Amniotic epithelial cell (primary cell): ENCODE data around the gene NUAK2.

Source experiments
- DNase-seq: peaks from one replicate; pipeline ENCODE4 v3.0.0-alpha.2; 2010; ENCODE audit warnings: low read depth

The NUAK2 gene

GRCh38 chr1:205346956-205347574 is 25.5 kb upstream of the NUAK2 start:
- DNase-seq, result peak; percentile 23

GRCh38 chr1:205345761-205346160 is 24.2 kb upstream of the NUAK2 start:
- DNase-seq, result no peak

GRCh38 chr1:205344066-205344928 is 22.8 kb upstream of the NUAK2 start:
- DNase-seq, result no peak

GRCh38 chr1:205343431-205344065 is 22.0 kb upstream of the NUAK2 start:
- DNase-seq, result no peak

- no peak for DNase-seq
Observed at GRCh38 chr1:205342986-205343385, 21.4 kb upstream of the NUAK2 start.

GRCh38 chr1:205340676-205341075 is 19.1 kb upstream of the NUAK2 start:
- no peak for DNase-seq

GRCh38 chr1:205339717-205340116 is 18.2 kb upstream of the NUAK2 start:
- DNase-seq, result peak; percentile 52

- no peak for DNase-seq
Observed at GRCh38 chr1:205339197-205339702, 17.7 kb upstream of the NUAK2 start.

GRCh38 chr1:205338011-205338410 is 16.5 kb upstream of the NUAK2 start:
- no peak for DNase-seq

GRCh38 chr1:205337481-205337880 is 15.9 kb upstream of the NUAK2 start:
- no peak for DNase-seq

- peak; percentile 69 for DNase-seq
Observed at GRCh38 chr1:205335692-205336091, 14.1 kb upstream of the NUAK2 start.

GRCh38 chr1:205332015-205332791 is 10.7 kb upstream of the NUAK2 start:
- no peak for DNase-seq

- DNase-seq, result no peak
Observed at GRCh38 chr1:205330150-205330549, 8.6 kb upstream of the NUAK2 start.

GRCh38 chr1:205329719-205330118 is 8.2 kb upstream of the NUAK2 start:
- DNase-seq, result no peak

GRCh38 chr1:205328476-205328875 is 6.9 kb upstream of the NUAK2 start:
- no peak for DNase-seq

- DNase-seq, result no peak
Observed at GRCh38 chr1:205326812-205327466, 5.4 kb upstream of the NUAK2 start.

- peak; percentile 76 for DNase-seq
Observed at GRCh38 chr1:205325334-205325884, 3.9 kb upstream of the NUAK2 start.

GRCh38 chr1:205324781-205325180 is 3.2 kb upstream of the NUAK2 start:
- DNase-seq, result peak; percentile 35

- DNase-seq, result no peak
Observed at GRCh38 chr1:205323794-205324193, 2.2 kb upstream of the NUAK2 start.

GRCh38 chr1:205321959-205322283 is 376 bp upstream of the NUAK2 start:
- no peak for DNase-seq
